PFSK-1 (cell line): Measurements from ENCODE around the gene ULBP1.

Source experiments
- FOXP2 ChIP-seq: optimal IDR thresholded peaks from 2 replicates; pipeline ENCODE3; 2011; ENCODE audit warnings: borderline replicate concordance, control low read depth, inconsistent platforms; ENCODE audit not compliant: insufficient read depth; ENCODE audit errors: extremely low read length, extremely low read depth
- POLR2AphosphoS5 ChIP-seq: IDR thresholded peaks from 2 replicates; pipeline ENCODE4 v1.6.1; 2012; ENCODE audit warnings: low read depth, mild to moderate bottlenecking, control low read depth, low read length, moderate library complexity
- REST ChIP-seq, 2 experiments: IDR thresholded peaks; 2 replicates each; pipeline versions ENCODE4 v1.6.1 to v1.8.0; 2011 to 2012; ENCODE audit warnings: low read depth in 2 of 2, low read length in 2 of 2, control low read depth in 1 of 2, inconsistent platforms in 1 of 2, mild to moderate bottlenecking in 1 of 2, moderate library complexity in 1 of 2; ENCODE audit not compliant: insufficient read depth in 1 of 2
- SIN3A ChIP-seq: IDR thresholded peaks from 2 replicates; pipeline ENCODE4 v1.6.1; 2012; ENCODE audit warnings: mild to moderate bottlenecking, low read length, moderate library complexity, borderline replicate concordance; ENCODE audit not compliant: insufficient read depth
- TAF1 ChIP-seq: IDR thresholded peaks from 2 replicates; pipeline ENCODE4 v1.6.1; 2012; ENCODE audit warnings: low read length, control low read depth, borderline replicate concordance; ENCODE audit not compliant: insufficient read depth

Gene ULBP1

GRCh38 chr6:149925253-149925973 is 38.3 kb upstream of the ULBP1 start:
- TF ChIP-seq FOXP2 (no peak), POLR2AphosphoS5 (no peak), REST (IDR thresholded peaks at IDR 0.05; ENCODE audit: insufficient read depth in 1 of 2, low read depth in 2 of 2, low read length in 2 of 2) (no peak)

GRCh38 chr6:149925974-149926777 is 37.6 kb upstream of the ULBP1 start:
- TF ChIP-seq POLR2AphosphoS5 (no peak), TAF1 (no peak)

DNA sequence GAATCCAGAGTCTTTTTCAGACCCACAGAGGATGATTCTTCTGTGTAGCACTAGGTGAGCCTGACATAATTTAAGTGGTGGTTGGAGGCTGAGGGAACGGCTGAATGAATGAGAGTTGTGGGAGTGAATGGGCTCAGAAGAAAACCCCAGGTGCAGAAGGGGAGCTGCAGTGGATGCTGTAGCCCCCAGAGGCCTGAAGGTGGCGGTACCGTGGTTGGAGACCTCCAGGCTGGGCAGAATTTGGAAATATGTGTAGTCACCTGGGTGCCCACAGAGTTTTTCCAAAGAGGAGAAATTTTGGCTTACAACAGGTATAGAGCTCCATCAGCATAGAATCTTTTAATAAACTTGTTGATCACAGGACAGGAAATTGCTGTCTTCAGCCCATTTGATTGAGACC is 34.3 kb upstream of the ULBP1 start:
- no peak for TF ChIP-seq POLR2AphosphoS5
- TF ChIP-seq TAF1, result no peak
- no peak for TF ChIP-seq FOXP2
- TF ChIP-seq SIN3A, result no peak
- no peak for TF ChIP-seq REST (IDR thresholded peaks at IDR 0.05; ENCODE audit: insufficient read depth in 1 of 2, low read depth in 2 of 2, low read length in 2 of 2)

GRCh38 chr6:149931501-149931900 is 32.2 kb upstream of the ULBP1 start:
- TF ChIP-seq SIN3A, result no peak
- TF ChIP-seq POLR2AphosphoS5, result no peak
- no peak for TF ChIP-seq REST (IDR thresholded peaks at IDR 0.05; ENCODE audit: insufficient read depth in 1 of 2, low read depth in 2 of 2, low read length in 2 of 2)
- TF ChIP-seq TAF1, result no peak
- no peak for TF ChIP-seq FOXP2

DNA sequence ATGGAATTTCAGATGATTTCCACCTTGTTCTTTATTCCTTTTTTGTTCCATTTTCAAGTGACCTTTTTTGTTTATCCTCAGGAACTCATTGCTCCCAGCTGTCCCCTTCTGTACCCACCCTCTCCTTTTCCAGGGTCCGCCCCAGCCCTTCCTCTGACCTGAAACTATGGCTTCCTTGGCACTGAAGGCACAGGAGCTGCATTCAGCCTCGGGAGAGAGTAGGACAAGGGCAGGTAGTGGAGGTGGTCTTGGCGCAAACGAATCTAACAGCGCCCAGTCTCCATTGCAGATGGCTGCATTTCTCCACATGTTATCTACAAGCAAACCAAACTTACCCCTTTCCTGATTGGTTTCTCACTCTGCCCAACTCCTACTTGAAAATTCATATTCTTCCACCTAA is 30.7 kb upstream of the ULBP1 start:
- TF ChIP-seq FOXP2 (no peak), REST (IDR thresholded peaks at IDR 0.05; ENCODE audit: insufficient read depth in 1 of 2, low read depth in 2 of 2, low read length in 2 of 2) (no peak), POLR2AphosphoS5 (no peak), SIN3A (no peak), TAF1 (no peak)
